ENCODE results near the gene GYS1.

GYS1 gene

GRCh38 chr19:49004964-49005614 lies 12.0 kb upstream of the GYS1 start:
- no peak overlapping the region for H3K27ac Mint-ChIP-seq

GRCh38 chr19:49004133-49004532 lies 11.0 kb upstream of the GYS1 start:
- peaks cover 49% of the 10 kb centered on the region for H3K36me3 Mint-ChIP-seq (ENCODE audit: low read depth)
- no peaks in the 10 kb centered on the region for H3K27me3 Mint-ChIP-seq
- no peaks in the 10 kb centered on the region for H3K4me1 Mint-ChIP-seq (ENCODE audit: low read depth)

More at GRCh38 chr19:49004964-49005614, 12.0 kb upstream of the GYS1 start:
- no peaks in the 10 kb centered on the region for H3K4me1 Mint-ChIP-seq (ENCODE audit: low read depth)
- H3K4me3 Mint-ChIP-seq = no peak overlapping the region
- H3K27me3 Mint-ChIP-seq = no peaks in the 10 kb centered on the region
- no peaks in the 10 kb centered on the region for H3K9me3 Mint-ChIP-seq
- H3K36me3 Mint-ChIP-seq (ENCODE audit: low read depth) = peaks cover 43% of the 10 kb centered on the region

GRCh38 chr19:48999481-49000325 lies 6.6 kb upstream of the GYS1 start:
- peaks cover 17% of the 10 kb centered on the region for H3K4me1 Mint-ChIP-seq (ENCODE audit: low read depth)
- H3K36me3 Mint-ChIP-seq (ENCODE audit: low read depth) = peaks cover 38% of the 10 kb centered on the region
- no peaks in the 10 kb centered on the region for H3K27me3 Mint-ChIP-seq
- H3K4me3 Mint-ChIP-seq = no peak overlapping the region
- H3K27ac Mint-ChIP-seq = no peak overlapping the region
- no peaks in the 10 kb centered on the region for H3K9me3 Mint-ChIP-seq

More at GRCh38 chr19:49004133-49004532, 11.0 kb upstream of the GYS1 start:
- Mint-ChIP-seq H3K9me3 (no peaks in the 10 kb centered on the region), H3K4me3 (no peak overlapping the region), H3K27ac (no peak overlapping the region)

- H3K4me1 Mint-ChIP-seq (ENCODE audit: low read depth) = peaks cover 27% of the 10 kb centered on the region
- no peak overlapping the region for H3K4me3 Mint-ChIP-seq
- peaks cover 33% of the 10 kb centered on the region for H3K36me3 Mint-ChIP-seq (ENCODE audit: low read depth)
- no peak overlapping the region for H3K27ac Mint-ChIP-seq
- no peaks in the 10 kb centered on the region for H3K27me3 Mint-ChIP-seq
- H3K9me3 Mint-ChIP-seq = no peaks in the 10 kb centered on the region
Observed at GRCh38 chr19:48997972-48998371, 4.9 kb upstream of the GYS1 start.

- Mint-ChIP-seq H3K4me3 (peak overlapping the region; percentile 100), H3K4me1 (ENCODE audit: low read depth) (peaks cover 46% of the 10 kb centered on the region), H3K36me3 (ENCODE audit: low read depth) (peaks cover 26% of the 10 kb centered on the region), H3K9me3 (no peaks in the 10 kb centered on the region), H3K27ac (peak overlapping the region; percentile 97), H3K27me3 (no peaks in the 10 kb centered on the region)
Observed at GRCh38 chr19:48994035-48994386, 902 bp upstream of the GYS1 start.

GRCh38 chr19:48992581-48993174 lies 431 bp downstream of the GYS1 start:
- peak overlapping the region; percentile 89 for H3K27ac Mint-ChIP-seq
- peaks cover 52% of the 10 kb centered on the region for H3K4me1 Mint-ChIP-seq (ENCODE audit: low read depth)
- peak overlapping the region; percentile 100 for H3K4me3 Mint-ChIP-seq
- peaks cover 36% of the 10 kb centered on the region for H3K36me3 Mint-ChIP-seq (ENCODE audit: low read depth)
- H3K9me3 Mint-ChIP-seq = no peaks in the 10 kb centered on the region
- no peaks in the 10 kb centered on the region for H3K27me3 Mint-ChIP-seq

GRCh38 chr19:48991873-48992580 lies 1.1 kb downstream of the GYS1 start:
- Mint-ChIP-seq H3K27me3 (no peaks in the 10 kb centered on the region), H3K4me1 (ENCODE audit: low read depth) (peaks cover 56% of the 10 kb centered on the region), H3K4me3 (peak overlapping the region; percentile 100), H3K27ac (peak overlapping the region; percentile 89), H3K36me3 (ENCODE audit: low read depth) (peaks cover 39% of the 10 kb centered on the region), H3K9me3 (no peaks in the 10 kb centered on the region)

- H3K4me3 Mint-ChIP-seq = peak overlapping the region; percentile 1
- peaks cover 57% of the 10 kb centered on the region for H3K4me1 Mint-ChIP-seq (ENCODE audit: low read depth)
- peak overlapping the region; percentile 18 for H3K27ac Mint-ChIP-seq
- H3K27me3 Mint-ChIP-seq = no peaks in the 10 kb centered on the region
- peaks cover 42% of the 10 kb centered on the region for H3K36me3 Mint-ChIP-seq (ENCODE audit: low read depth)
- no peaks in the 10 kb centered on the region for H3K9me3 Mint-ChIP-seq
Observed at GRCh38 chr19:48991011-48991609, 2.0 kb downstream of the GYS1 start.

GRCh38 chr19:48990400-48990799 lies 2.7 kb downstream of the GYS1 start:
- no peaks in the 10 kb centered on the region for H3K9me3 Mint-ChIP-seq
- H3K4me3 Mint-ChIP-seq = no peak overlapping the region
- H3K4me1 Mint-ChIP-seq (ENCODE audit: low read depth) = peaks cover 56% of the 10 kb centered on the region
- H3K27me3 Mint-ChIP-seq = no peaks in the 10 kb centered on the region
- H3K27ac Mint-ChIP-seq = no peak overlapping the region
- H3K36me3 Mint-ChIP-seq (ENCODE audit: low read depth) = peaks cover 43% of the 10 kb centered on the region

- Mint-ChIP-seq H3K4me3 (no peak overlapping the region), H3K27ac (no peak overlapping the region), H3K9me3 (no peaks in the 10 kb centered on the region), H3K4me1 (ENCODE audit: low read depth) (peaks cover 50% of the 10 kb centered on the region), H3K36me3 (ENCODE audit: low read depth) (peaks cover 40% of the 10 kb centered on the region), H3K27me3 (no peaks in the 10 kb centered on the region)
Observed at GRCh38 chr19:48989701-48990291, 3.3 kb downstream of the GYS1 start.

- peak overlapping the region; percentile 42 for H3K27ac Mint-ChIP-seq
- H3K9me3 Mint-ChIP-seq = no peaks in the 10 kb centered on the region
- no peaks in the 10 kb centered on the region for H3K27me3 Mint-ChIP-seq
- peaks cover 44% of the 10 kb centered on the region for H3K4me1 Mint-ChIP-seq (ENCODE audit: low read depth)
- no peak overlapping the region for H3K4me3 Mint-ChIP-seq
- H3K36me3 Mint-ChIP-seq (ENCODE audit: low read depth) = peaks cover 35% of the 10 kb centered on the region
Observed at GRCh38 chr19:48988860-48989259, 4.2 kb downstream of the GYS1 start.

GRCh38 chr19:48988286-48988685 lies 4.8 kb downstream of the GYS1 start:
- H3K36me3 Mint-ChIP-seq (ENCODE audit: low read depth) = peaks cover 37% of the 10 kb centered on the region
- H3K9me3 Mint-ChIP-seq = no peaks in the 10 kb centered on the region
- peak overlapping the region; percentile 89 for H3K27ac Mint-ChIP-seq
- H3K27me3 Mint-ChIP-seq = no peaks in the 10 kb centered on the region
- peaks cover 40% of the 10 kb centered on the region for H3K4me1 Mint-ChIP-seq (ENCODE audit: low read depth)
- H3K4me3 Mint-ChIP-seq = peak overlapping the region; percentile 29

- Mint-ChIP-seq H3K27ac (peak overlapping the region; percentile 89), H3K4me1 (ENCODE audit: low read depth) (peaks cover 38% of the 10 kb centered on the region), H3K36me3 (ENCODE audit: low read depth) (peaks cover 45% of the 10 kb centered on the region), H3K9me3 (no peaks in the 10 kb centered on the region), H3K27me3 (no peaks in the 10 kb centered on the region), H3K4me3 (peak overlapping the region; percentile 24)
Observed at GRCh38 chr19:48987323-48987722, 5.8 kb downstream of the GYS1 start.

GRCh38 chr19:48986211-48986610 lies 6.9 kb downstream of the GYS1 start:
- Mint-ChIP-seq H3K4me1 (ENCODE audit: low read depth) (peaks cover 32% of the 10 kb centered on the region), H3K9me3 (no peaks in the 10 kb centered on the region), H3K27ac (no peak overlapping the region), H3K4me3 (no peak overlapping the region), H3K36me3 (ENCODE audit: low read depth) (peaks cover 52% of the 10 kb centered on the region), H3K27me3 (no peaks in the 10 kb centered on the region)

Measured in stimulated activated naive CD8-positive, alpha-beta T cell treated with anti-CD3 and anti-CD28 coated beads, Interleukin-15, Interleukin-2, amounts not matched to agents 100 ng/mL and 50 ng/mL, for 24 hours (primary cell).